Esophagus muscularis mucosa (tissue), 4 donors: ENCODE results near the gene CYP26B1. TPM values are rescaled to one million over a fixed set of nuclear protein-coding genes. Genes with fewer than 3 reads are reported as not detected.

Source experiments
- DNase-seq: peaks from one replicate; pipeline ENCODE4 v3.0.0-alpha.2; 2017; ENCODE audit errors: extremely low spot score
- H3K27ac ChIP-seq, 4 donors: fragments of 200-600 bp; sonication (generic); replicated peaks in 1 of 4; 1 replicate in 3 of 4; 2 replicates in 1 of 4; pipeline ENCODE4 v1.5.1; 2016 to 2019; ENCODE audit warnings: mild to moderate bottlenecking in 1 of 4
- H3K27me3 ChIP-seq, 4 donors: fragments of 200-600 bp; sonication (generic); one replicate each; pipeline versions ENCODE4 v1.5.1 to v1.6.0; 2016 to 2019
- H3K36me3 ChIP-seq, 4 donors: fragments of 200-600 bp; sonication (generic); one replicate each; pipeline ENCODE4 v1.5.1; 2016 to 2019
- H3K4me1 ChIP-seq, 4 donors: fragments of 200-600 bp; sonication (generic); one replicate each; pipeline ENCODE4 v1.5.1; 2016 to 2019
- H3K4me3 ChIP-seq, 4 donors: fragments of 200-600 bp; sonication (generic); 1 replicate in 2 of 4; 2 replicates in 2 of 4; pipeline ENCODE4 v1.5.1; 2016 to 2019; ENCODE audit warnings: mild to moderate bottlenecking in 4 of 4, moderate library complexity in 1 of 4
- H3K9me3 ChIP-seq, 4 donors: fragments of 200-600 bp; sonication (generic); 1 replicate in 3 of 4; 2 replicates in 1 of 4; pipeline ENCODE4 v1.5.1; 2016 to 2019
- CTCF ChIP-seq, 3 experiments: fragments of 200-600 bp in 2 of 3; fragments of 450-650 bp in 1 of 3; sonication (generic) in 2 of 3; IDR thresholded peaks; one replicate each; pipeline ENCODE4 v1.5.1; 2017 to 2019; ENCODE audit warnings: antibody characterized with exemption in 3 of 3, mild to moderate bottlenecking in 2 of 3, moderate library complexity in 1 of 3
- EP300 ChIP-seq: sonication (generic); formaldehyde crosslinking; IDR thresholded peaks from one replicate; pipeline ENCODE4 v1.6.1; 2017; ENCODE audit warnings: antibody characterized with exemption
- POLR2A ChIP-seq: fragments of 450-650 bp; IDR thresholded peaks from one replicate; pipeline ENCODE4 v1.6.1; 2017; ENCODE audit warnings: antibody characterized with exemption, moderate library complexity, mild to moderate bottlenecking, low read depth
- POLR2AphosphoS5 ChIP-seq, 2 donors: sonication (generic); formaldehyde crosslinking; IDR thresholded peaks; one replicate each; pipeline ENCODE4 v1.6.1; 2017; ENCODE audit warnings: antibody characterized with exemption in 2 of 2
- WGBS: methylation state at CpG from one replicate; pipeline ENCODE4 v1.1.5; 2018; 5-methylcytosine and 5-hydroxymethylcytosine counted together
- intact Hi-C: fragments of 100-400 bp; cut with DNase I; formaldehyde crosslinking; loops from one replicate; pipeline ENCODE4 v1.15.1; 2023
- total RNA-seq, 4 donors: library from RNA; depleted of rRNA; stranded (reverse); fragments of >200 nt; gene quantifications; one replicate each; pipeline versions ENCODE4 v1.1.0 to v1.2.1, GENCODE V29; 2016

CYP26B1 gene
- total RNA-seq, 4 donors from 2014 or later: 1.2 to 3.6 (median 2.4) TPM

- DNase-seq: no peak
- Histone ChIP-seq H3K9me3 (no peaks in the 10 kb centered on the region), H3K36me3 (no peaks in the 10 kb centered on the region), H3K4me1 (peaks cover 0 to 4% (median 1%) of the 10 kb centered on the region in 4 donors), H3K27ac (no peak overlapping the region), H3K4me3 (no peak overlapping the region), H3K27me3 (peaks cover 0 to 33% (median 0%) of the 10 kb centered on the region in 4 donors)
- 95% methylated on average over 32 of the region's 37 CpGs for WGBS
- no peak for TF ChIP-seq CTCF (IDR thresholded peaks at IDR 0.05)
- TF ChIP-seq EP300: no peak
- no peak for TF ChIP-seq POLR2A
- TF ChIP-seq POLR2AphosphoS5 (IDR thresholded peaks at IDR 0.05): no peak
- intact Hi-C loops: no loop called here
Observed at GRCh38 chr2:72131916-72132841, 15.5 kb downstream of the CYP26B1 start.

- Histone ChIP-seq H3K9me3 (no peaks in the 10 kb centered on the region), H3K27ac (no peak overlapping the region), H3K36me3 (no peaks in the 10 kb centered on the region), H3K4me1 (no peaks in the 10 kb centered on the region), H3K4me3 (no peak overlapping the region), H3K27me3 (peaks cover 0 to 33% (median 0%) of the 10 kb centered on the region in 4 donors)
- intact Hi-C loops: no loop called here
- 95% methylated on average over 16 of the region's 16 CpGs for WGBS
- no peak for TF ChIP-seq POLR2AphosphoS5 (IDR thresholded peaks at IDR 0.05)
- TF ChIP-seq POLR2A: no peak
- no peak for TF ChIP-seq CTCF (IDR thresholded peaks at IDR 0.05)
- no peak for TF ChIP-seq EP300
- DNase-seq: no peak
Observed at GRCh38 chr2:72131371-72131891, 16.2 kb downstream of the CYP26B1 start.

- Histone ChIP-seq H3K4me1 (no peaks in the 10 kb centered on the region), H3K27me3 (peaks cover 0 to 33% (median 0%) of the 10 kb centered on the region in 4 donors), H3K36me3 (no peaks in the 10 kb centered on the region), H3K9me3 (no peaks in the 10 kb centered on the region), H3K4me3 (no peak overlapping the region), H3K27ac (no peak overlapping the region)
- WGBS: 65% methylated on average over 22 of the region's 26 CpGs
- no peak for DNase-seq
- TF ChIP-seq POLR2AphosphoS5 (IDR thresholded peaks at IDR 0.05) (no peak), EP300 (no peak), POLR2A (no peak), CTCF (IDR thresholded peaks at IDR 0.05) (no peak)
- intact Hi-C loops: no loop called here
Observed at GRCh38 chr2:72130659-72131360, 16.9 kb downstream of the CYP26B1 start.

- intact Hi-C loops: no loop called here
- TF ChIP-seq POLR2AphosphoS5 (IDR thresholded peaks at IDR 0.05): no peak
- TF ChIP-seq EP300: no peak
- no peak for TF ChIP-seq POLR2A
- TF ChIP-seq CTCF (IDR thresholded peaks at IDR 0.05): no peak
- Histone ChIP-seq H3K4me3 (no peak overlapping the region), H3K4me1 (no peaks in the 10 kb centered on the region), H3K27ac (no peak overlapping the region), H3K9me3 (no peaks in the 10 kb centered on the region), H3K36me3 (no peaks in the 10 kb centered on the region), H3K27me3 (peaks cover 0 to 28% (median 0%) of the 10 kb centered on the region in 4 donors)
- no peak for DNase-seq
- WGBS: 82% methylated on average over 9 of the region's 9 CpGs
Observed at GRCh38 chr2:72129681-72130340, 17.9 kb downstream of the CYP26B1 start.
